SK-N-SH (cell line): ENCODE data around the gene EBF3. TPM values are rescaled to one million over a fixed set of nuclear protein-coding genes. Genes with fewer than 3 reads are reported as not detected.

ENCODE experiments used
- CTCF ChIA-PET: fragments of 300-600, 350-600 bp; formaldehyde crosslinking; extraction: SDS; loops from one replicate; lab custom pipeline; 2021; lab: Yijun Ruan, JAX
- POLR2A ChIA-PET: fragments of 350-600 bp; sonication (Branson Sonifier 250); formaldehyde crosslinking; extraction: SDS; loops from one replicate; lab custom pipeline; 2020; ENCODE audit warnings: antibody characterized with exemption, inconsistent platforms; lab: Yijun Ruan, JAX
- DNase-seq: peaks from one replicate; pipeline ENCODE4 v3.0.0; 2012
- H2AFZ ChIP-seq: fragments of 200-600 bp; sonication (generic); 2 replicates; pipeline ENCODE4 v1.8.1; 2016; ENCODE audit warnings: antibody characterized with exemption, mild to moderate bottlenecking, low read depth
- H3F3A ChIP-seq: fragments of 200-600 bp; sonication (generic); replicated peaks from 2 replicates; pipeline ENCODE3; 2016; ENCODE audit warnings: antibody characterized with exemption, mild to moderate bottlenecking; ENCODE audit not compliant: insufficient read depth
- H3K27ac ChIP-seq, 2 experiments: fragments of 200-500 bp in 1 of 2; fragments of 200-600 bp in 1 of 2; sonication (Bioruptor generic) in 1 of 2; sonication (generic), shearing (Covaris generic) in 1 of 2; 2 replicates each; pipeline versions ENCODE4 v1.5.1 to v1.6.1; 2014 to 2016; ENCODE audit warnings: low read depth in 2 of 2, inconsistent platforms in 1 of 2, low read length in 1 of 2, mild to moderate bottlenecking in 1 of 2, mixed read lengths in 1 of 2
- H3K27me3 ChIP-seq: fragments of 200-600 bp; sonication (generic), shearing (Covaris generic); 2 replicates; pipeline ENCODE4 v1.6.1; 2016; ENCODE audit warnings: mixed run types; ENCODE audit not compliant: insufficient read depth
- H3K36me3 ChIP-seq, 2 experiments: fragments of 200-500 bp in 1 of 2; fragments of 200-600 bp in 1 of 2; sonication (Bioruptor generic) in 1 of 2; sonication (generic) in 1 of 2; replicated peaks in 1 of 2; 2 replicates each; pipeline versions ENCODE3 to v1.5.1; 2014 to 2016; ENCODE audit warnings: low read length in 1 of 2, mild to moderate bottlenecking in 1 of 2; ENCODE audit not compliant: insufficient read depth in 2 of 2, control insufficient read depth in 1 of 2
- H3K4me1 ChIP-seq, 2 experiments: fragments of 200-500 bp in 1 of 2; fragments of 200-600 bp in 1 of 2; sonication (Bioruptor generic) in 1 of 2; sonication (generic), shearing (Covaris generic) in 1 of 2; 2 replicates each; pipeline versions ENCODE4 v1.5.1 to v1.6.1; 2014 to 2016; ENCODE audit warnings: low read depth in 1 of 2, low read length in 1 of 2, mixed run types in 1 of 2; ENCODE audit not compliant: insufficient read depth in 2 of 2, control insufficient read depth in 1 of 2
- H3K4me2 ChIP-seq: fragments of 200-600 bp; sonication (generic), shearing (Covaris generic); 2 replicates; pipeline ENCODE4 v1.6.1; 2017; ENCODE audit warnings: mixed run types
- H3K4me3 ChIP-seq, 2 experiments: fragments of 200-500 bp in 1 of 2; fragments of 200-600 bp in 1 of 2; sonication (Bioruptor generic) in 1 of 2; sonication (generic), shearing (Covaris generic) in 1 of 2; 2 replicates each; pipeline versions ENCODE4 v1.5.1 to v1.8.1; 2014 to 2016; ENCODE audit warnings: low read depth in 2 of 2, inconsistent platforms in 1 of 2, low read length in 1 of 2, mild to moderate bottlenecking in 1 of 2, mixed read lengths in 1 of 2, moderate library complexity in 1 of 2
- H3K79me2 ChIP-seq: fragments of 200-600 bp; sonication (generic); 2 replicates; pipeline ENCODE4 v1.8.1; 2017; ENCODE audit warnings: mild to moderate bottlenecking; ENCODE audit not compliant: insufficient read depth
- H3K9ac ChIP-seq: fragments of 200-600 bp; sonication (generic); 2 replicates; pipeline ENCODE4 v1.6.1; 2017; ENCODE audit warnings: mixed run types
- H3K9me2 ChIP-seq: fragments of 200-600 bp; sonication (generic); 2 replicates; pipeline ENCODE4 v1.6.1; 2017; ENCODE audit warnings: mixed run types
- H3K9me3 ChIP-seq: fragments of 200-600 bp; sonication (generic); 2 replicates; pipeline ENCODE4 v1.6.1; 2017; ENCODE audit warnings: mixed run types, mild to moderate bottlenecking, moderate library complexity
- H4K20me1 ChIP-seq: fragments of 200-600 bp; sonication (generic); 2 replicates; pipeline ENCODE4 v1.6.1; 2017; ENCODE audit warnings: mild to moderate bottlenecking, mixed run types; ENCODE audit not compliant: insufficient read depth
- CHD2 ChIP-seq: fragments of 150-350 bp; IDR thresholded peaks from 2 replicates; pipeline ENCODE4 v1.6.1; 2018; ENCODE audit warnings: low read length; ENCODE audit not compliant: partially characterized antibody
- ELF1 ChIP-seq: IDR thresholded peaks from 2 replicates; pipeline ENCODE4 v1.4.0; 2012
- EP300 ChIP-seq, 2 experiments: IDR thresholded peaks; 2 replicates each; pipeline versions ENCODE4 v1.4.0 to v1.6.1; 2012; ENCODE audit warnings: borderline replicate concordance in 1 of 2, low read depth in 1 of 2, low read length in 1 of 2
- EZH2phosphoT487 ChIP-seq: fragments of 200-600 bp; sonication (generic); IDR thresholded peaks from 2 replicates; pipeline ENCODE4 v1.6.1; 2017; ENCODE audit warnings: low read depth, mixed run types, mild to moderate bottlenecking, antibody characterized with exemption, moderate library complexity, borderline replicate concordance
- FOSL2 ChIP-seq: IDR thresholded peaks from 2 replicates; pipeline ENCODE4 v1.4.0; 2012; ENCODE audit warnings: low read depth, mild to moderate bottlenecking, moderate library complexity, borderline replicate concordance
- FOXM1 ChIP-seq: IDR thresholded peaks from 2 replicates; pipeline ENCODE4 v1.4.0; 2012; ENCODE audit warnings: low read depth, mild to moderate bottlenecking
- GABPA ChIP-seq: IDR thresholded peaks from 2 replicates; pipeline ENCODE4 v1.4.0; 2012; ENCODE audit warnings: low read depth, mild to moderate bottlenecking
- GATA2 ChIP-seq: sonication (generic); formaldehyde crosslinking; IDR thresholded peaks from 2 replicates; pipeline ENCODE4 v1.5.0; 2020; ENCODE audit warnings: mild to moderate bottlenecking, missing genetic modification reagents
- JUND ChIP-seq: IDR thresholded peaks from 2 replicates; pipeline ENCODE4 v1.4.0; 2012
- MEF2A ChIP-seq: IDR thresholded peaks from 2 replicates; pipeline ENCODE4 v1.4.0; 2012; ENCODE audit warnings: low read depth, borderline replicate concordance
- NRF1 ChIP-seq: IDR thresholded peaks from 2 replicates; pipeline ENCODE4 v1.6.1; 2012; ENCODE audit warnings: low read depth, mild to moderate bottlenecking, low read length
- RCOR1 ChIP-seq: fragments of 150-350 bp; IDR thresholded peaks from 2 replicates; pipeline ENCODE4 v1.6.1; 2017; ENCODE audit warnings: antibody characterized with exemption, low read length
- RXRA ChIP-seq: IDR thresholded peaks from 2 replicates; pipeline ENCODE4 v1.4.0; 2012; ENCODE audit warnings: low read depth, mild to moderate bottlenecking, borderline replicate concordance
- SIN3A ChIP-seq: IDR thresholded peaks from 2 replicates; pipeline ENCODE4 v1.6.1; 2012; ENCODE audit warnings: low read depth, mild to moderate bottlenecking, low read length, moderate library complexity, borderline replicate concordance
- TCF12 ChIP-seq: IDR thresholded peaks from 2 replicates; pipeline ENCODE4 v1.4.0; 2012
- TEAD4 ChIP-seq: IDR thresholded peaks from 2 replicates; pipeline ENCODE4 v1.4.0; 2012; ENCODE audit warnings: mild to moderate bottlenecking, borderline replicate concordance; ENCODE audit not compliant: insufficient read depth
- WGBS: methylation state at CpG from one replicate; pipeline ENCODE4 v1.1.6; 2017; ENCODE audit warnings: low lambda C conversion rate; 5-methylcytosine and 5-hydroxymethylcytosine counted together
- polyA plus RNA-seq, 3 experiments: library from polyadenylated mRNA; depleted of rRNA; stranded (reverse); fragments of >200 nt; gene quantifications; 2 replicates each; pipeline ENCODE4 v1.2.3, GENCODE V29; 2012
- TF ChIP-seq, protein P1 (sequence below): fragments of 200-600 bp; sonication (generic); IDR thresholded peaks from 2 replicates; pipeline ENCODE4 v1.6.1; 2017; ENCODE audit warnings: antibody characterized with exemption, mild to moderate bottlenecking, moderate library complexity

EBF3 gene
- polyA plus RNA-seq, 1 of the 3 experiments (the other 2 are of a cell fraction): not detected

DNA sequence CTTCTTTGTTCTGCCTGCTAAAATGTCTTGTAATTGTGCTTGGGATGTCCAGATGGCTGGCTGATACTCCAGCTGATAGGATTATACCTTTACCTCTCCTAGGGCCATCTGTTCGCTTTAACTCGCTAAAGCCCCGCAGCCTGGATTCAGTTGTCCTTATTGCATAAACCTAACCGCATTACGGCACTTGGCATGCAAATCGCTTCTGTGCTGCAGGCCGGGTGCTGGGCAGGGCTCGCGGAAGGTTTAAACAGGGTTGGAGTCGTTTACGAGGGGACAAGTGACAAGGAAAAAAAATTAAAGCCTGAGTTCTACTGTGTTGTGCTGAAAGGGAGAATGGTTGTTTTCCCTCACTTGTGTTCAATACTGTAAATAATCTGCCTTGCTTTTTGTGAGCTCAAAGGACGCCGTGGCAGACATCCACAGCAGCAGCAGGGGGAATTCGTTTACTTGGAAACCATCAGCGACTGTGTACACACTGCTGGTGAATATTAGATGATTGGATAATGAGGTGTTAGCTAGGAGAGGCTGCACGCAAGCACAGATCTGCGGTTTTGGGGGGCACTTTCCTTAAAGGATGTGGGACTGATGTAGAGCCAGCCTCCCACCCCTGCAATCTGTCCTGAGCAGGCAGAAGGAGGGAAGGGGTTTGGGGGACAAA lies 93.0 kb downstream of the EBF3 start:
- H3K36me3 ChIP-seq: no peaks in the 10 kb centered on the region
- H3F3A ChIP-seq: no peaks in the 10 kb centered on the region
- ChIA-PET POLR2A (no interaction called here), CTCF (interaction anchor here (0.8 to 3.0 kb wide), 6 partner anchors 17 to 239 kb away, joined by 3 to 15 read pairs (median 4); no protein-coding TSS in a partner anchor)
- no peak overlapping the region for H2AFZ ChIP-seq
- no peak overlapping the region for H3K9ac ChIP-seq
- no peaks in the 10 kb centered on the region for H3K79me2 ChIP-seq
- TF ChIP-seq SIN3A (no peak), RCOR1 (peak; percentile 52; the same call in 1 of the 2 replicates), ELF1 (no peak), CHD2 (peak; percentile 22), EP300 (IDR thresholded peaks at IDR 0.05; ENCODE audit: borderline replicate concordance in 1 of 2, low read depth in 1 of 2, low read length in 1 of 2) (peak in 1 of 2 experiments; percentile 75; a peak in 2 of 4 replicates), GATA2 (CRISPR knock-in tag) (peak; percentile 84)
- TF ChIP-seq, protein P1, sequence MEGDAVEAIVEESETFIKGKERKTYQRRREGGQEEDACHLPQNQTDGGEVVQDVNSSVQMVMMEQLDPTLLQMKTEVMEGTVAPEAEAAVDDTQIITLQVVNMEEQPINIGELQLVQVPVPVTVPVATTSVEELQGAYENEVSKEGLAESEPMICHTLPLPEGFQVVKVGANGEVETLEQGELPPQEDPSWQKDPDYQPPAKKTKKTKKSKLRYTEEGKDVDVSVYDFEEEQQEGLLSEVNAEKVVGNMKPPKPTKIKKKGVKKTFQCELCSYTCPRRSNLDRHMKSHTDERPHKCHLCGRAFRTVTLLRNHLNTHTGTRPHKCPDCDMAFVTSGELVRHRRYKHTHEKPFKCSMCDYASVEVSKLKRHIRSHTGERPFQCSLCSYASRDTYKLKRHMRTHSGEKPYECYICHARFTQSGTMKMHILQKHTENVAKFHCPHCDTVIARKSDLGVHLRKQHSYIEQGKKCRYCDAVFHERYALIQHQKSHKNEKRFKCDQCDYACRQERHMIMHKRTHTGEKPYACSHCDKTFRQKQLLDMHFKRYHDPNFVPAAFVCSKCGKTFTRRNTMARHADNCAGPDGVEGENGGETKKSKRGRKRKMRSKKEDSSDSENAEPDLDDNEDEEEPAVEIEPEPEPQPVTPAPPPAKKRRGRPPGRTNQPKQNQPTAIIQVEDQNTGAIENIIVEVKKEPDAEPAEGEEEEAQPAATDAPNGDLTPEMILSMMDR: no peak
- H3K27me3 ChIP-seq: no peaks in the 10 kb centered on the region
- no peaks in the 10 kb centered on the region for H4K20me1 ChIP-seq
- H3K27ac ChIP-seq: no peak overlapping the region; a peak in 1 of 4 replicates
- H3K9me3 ChIP-seq: peaks cover 4% of the 10 kb centered on the region; the same call in 1 of the 2 replicates
- no peaks in the 10 kb centered on the region for H3K9me2 ChIP-seq
- H3K4me3 ChIP-seq: no peak overlapping the region
- H3K4me2 ChIP-seq: no peak overlapping the region
- peak; percentile 82 for DNase-seq
- 29% methylated on average over 17 of the region's 17 CpGs for WGBS
- H3K4me1 ChIP-seq: peaks cover 0 to 21% of the 10 kb centered on the region in 2 experiments; a peak in 1 of 4 replicates

DNA sequence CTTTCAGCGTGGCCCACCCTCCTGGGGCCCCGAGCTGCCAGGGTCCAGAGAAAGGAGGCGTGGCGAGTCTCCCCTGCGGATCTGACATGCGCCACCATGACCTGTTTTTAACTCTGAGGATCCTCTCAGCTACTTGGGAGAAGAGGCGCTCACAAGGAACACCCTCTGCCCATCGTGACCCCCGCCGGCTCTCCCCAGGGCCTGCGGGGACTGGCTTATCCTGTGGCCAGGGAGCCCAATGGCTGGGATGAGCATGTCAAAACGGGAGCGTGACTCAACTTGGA lies 93.7 kb downstream of the EBF3 start:
- WGBS: 58% methylated on average over 8 of the region's 13 CpGs
- ChIA-PET CTCF (interaction anchor here (0.8 to 3.0 kb wide), 5 partner anchors 17 to 239 kb away, joined by 3 to 15 read pairs (median 5); no protein-coding TSS in a partner anchor), POLR2A (no interaction called here)
- no peak overlapping the region for H3K4me3 ChIP-seq
- H3K27ac ChIP-seq: peak overlapping the region in 1 of 2 experiments; percentile 43; a peak in 2 of 4 replicates
- no peak for TF ChIP-seq NRF1
- no peak for TF ChIP-seq JUND
- no peak for TF ChIP-seq MEF2A
- TF ChIP-seq GABPA: no peak
- TF ChIP-seq TCF12: no peak
- no peak for TF ChIP-seq FOSL2
- no peak for TF ChIP-seq GATA2 (CRISPR knock-in tag)
- TF ChIP-seq TEAD4: no peak
- TF ChIP-seq RXRA: no peak
- TF ChIP-seq FOXM1: no peak
- TF ChIP-seq EZH2phosphoT487: no peak
- no peak overlapping the region for H3K9ac ChIP-seq
- H3K27me3 ChIP-seq: no peaks in the 10 kb centered on the region
- peaks cover 0 to 21% of the 10 kb centered on the region in 2 experiments; a peak in 1 of 4 replicates for H3K4me1 ChIP-seq
- no peak overlapping the region for H3K4me2 ChIP-seq
- no peak overlapping the region for H2AFZ ChIP-seq
- peak; percentile 48 for DNase-seq
- H3K79me2 ChIP-seq: no peaks in the 10 kb centered on the region
- H3K36me3 ChIP-seq: no peaks in the 10 kb centered on the region
- no peaks in the 10 kb centered on the region for H4K20me1 ChIP-seq
- no peaks in the 10 kb centered on the region for H3K9me2 ChIP-seq
- H3K9me3 ChIP-seq: peaks cover 4% of the 10 kb centered on the region; the same call in 1 of the 2 replicates
- no peaks in the 10 kb centered on the region for H3F3A ChIP-seq
